ENCODE data around the gene ANG. TPM values are rescaled to one million over a fixed set of nuclear protein-coding genes. Genes with fewer than 3 reads are reported as not detected.
"Not testable (repeated sequence)": the region's sequence is repeated elsewhere in the genome, so short reads cannot be mapped to it uniquely, and the experiment has no call there.

ANG gene
- total RNA-seq, 3 donors from 2014 or later: 25.0 to 50.1 (median 41.0) TPM

GRCh38 chr14:20697273-20698017, 8.9 kb downstream of the ANG start:
- no peaks in the 10 kb centered on the region for H3K36me3 ChIP-seq (ENCODE audit: low read depth)

GRCh38 chr14:20698018-20698329, 9.4 kb downstream of the ANG start:
- Histone ChIP-seq H3K4me3 (no peak overlapping the region), H3K9me3 (no peaks in the 10 kb centered on the region), H3K4me1 (ENCODE audit: low read depth) (no peaks in the 10 kb centered on the region), H3K36me3 (ENCODE audit: low read depth) (no peaks in the 10 kb centered on the region)
- DNase-seq: no peak
- no peak for ATAC-seq
- intact Hi-C loops (cut with DNase I, micrococcal nuclease): loop anchor here (5.0 to 10.0 kb wide), 2 partner anchors 159 to 163 kb away; no protein-coding TSS in a partner anchor
- TF ChIP-seq CTCF (IDR thresholded peaks at IDR 0.05): no peak

More at GRCh38 chr14:20697273-20698017, 8.9 kb downstream of the ANG start:
- peak; percentile 40 for TF ChIP-seq CTCF (IDR thresholded peaks at IDR 0.05)
- Histone ChIP-seq H3K4me1 (ENCODE audit: low read depth) (no peaks in the 10 kb centered on the region), H3K4me3 (no peak overlapping the region), H3K9me3 (no peaks in the 10 kb centered on the region)
- intact Hi-C loops (cut with DNase I, micrococcal nuclease): loop anchor here (5.0 to 10.0 kb wide), 2 partner anchors 160 to 163 kb away; no protein-coding TSS in a partner anchor
- peak in 2 of 3 donors; percentile 75 to 86 for DNase-seq
- ATAC-seq: peak; percentile 91

GRCh38 chr14:20698934-20699333, 10.4 kb downstream of the ANG start:
- H3K9me3 ChIP-seq: no peaks in the 10 kb centered on the region
- intact Hi-C loops (cut with DNase I, micrococcal nuclease): loop anchor here (5.0 to 10.0 kb wide), 2 partner anchors 158 to 164 kb away; no protein-coding TSS in a partner anchor
- no peaks in the 10 kb centered on the region for H3K4me1 ChIP-seq (ENCODE audit: low read depth)
- DNase-seq (no peak), ATAC-seq (no peak)
- no peaks in the 10 kb centered on the region for H3K36me3 ChIP-seq (ENCODE audit: low read depth)
- H3K4me3 ChIP-seq: no peak overlapping the region
- no peak for TF ChIP-seq CTCF (IDR thresholded peaks at IDR 0.05)

- no peak for ATAC-seq
- TF ChIP-seq CTCF (IDR thresholded peaks at IDR 0.05): no peak
These were observed 11.4 kb downstream of the ANG start for GRCh38 chr14:20699931-20700330.

GRCh38 chr14:20700965-20701364, 12.4 kb downstream of the ANG start:
- H3K4me3 ChIP-seq; H3K4me1 ChIP-seq (ENCODE audit: low read depth); H3K36me3 ChIP-seq (ENCODE audit: low read depth); ATAC-seq; H3K9me3 ChIP-seq; intact Hi-C loops (cut with DNase I, micrococcal nuclease); DNase-seq: not testable (repeated sequence)

More at GRCh38 chr14:20699931-20700330, 11.4 kb downstream of the ANG start:
- H3K4me1 ChIP-seq (ENCODE audit: low read depth): no peaks in the 10 kb centered on the region
- H3K4me3 ChIP-seq: no peak overlapping the region
- intact Hi-C loops (cut with DNase I, micrococcal nuclease): loop anchor here (5.0 to 10.0 kb wide), 2 partner anchors 157 to 165 kb away; no protein-coding TSS in a partner anchor
- no peaks in the 10 kb centered on the region for H3K9me3 ChIP-seq
- no peaks in the 10 kb centered on the region for H3K36me3 ChIP-seq (ENCODE audit: low read depth)
- DNase-seq: no peak

GRCh38 chr14:20706657-20707355, 18.2 kb downstream of the ANG start:
- H3K4me1 ChIP-seq (ENCODE audit: low read depth): no peaks in the 10 kb centered on the region
- H3K4me3 ChIP-seq: no peak overlapping the region
- intact Hi-C loops (cut with DNase I, micrococcal nuclease): no loop called here
- DNase-seq (no peak), ATAC-seq (no peak)
- no peaks in the 10 kb centered on the region for H3K36me3 ChIP-seq (ENCODE audit: low read depth)
- no peak for TF ChIP-seq CTCF (IDR thresholded peaks at IDR 0.05)
- peaks cover 4% of the 10 kb centered on the region for H3K9me3 ChIP-seq
